Measurements from ENCODE around the gene TNFRSF8.

TNFRSF8 gene

GRCh38 chr1:12144236-12144635, 81.1 kb downstream of the TNFRSF8 start:
- DNase-seq = no peak

GRCh38 chr1:12144969-12145368, 81.9 kb downstream of the TNFRSF8 start:
- no peak for DNase-seq

DNA sequence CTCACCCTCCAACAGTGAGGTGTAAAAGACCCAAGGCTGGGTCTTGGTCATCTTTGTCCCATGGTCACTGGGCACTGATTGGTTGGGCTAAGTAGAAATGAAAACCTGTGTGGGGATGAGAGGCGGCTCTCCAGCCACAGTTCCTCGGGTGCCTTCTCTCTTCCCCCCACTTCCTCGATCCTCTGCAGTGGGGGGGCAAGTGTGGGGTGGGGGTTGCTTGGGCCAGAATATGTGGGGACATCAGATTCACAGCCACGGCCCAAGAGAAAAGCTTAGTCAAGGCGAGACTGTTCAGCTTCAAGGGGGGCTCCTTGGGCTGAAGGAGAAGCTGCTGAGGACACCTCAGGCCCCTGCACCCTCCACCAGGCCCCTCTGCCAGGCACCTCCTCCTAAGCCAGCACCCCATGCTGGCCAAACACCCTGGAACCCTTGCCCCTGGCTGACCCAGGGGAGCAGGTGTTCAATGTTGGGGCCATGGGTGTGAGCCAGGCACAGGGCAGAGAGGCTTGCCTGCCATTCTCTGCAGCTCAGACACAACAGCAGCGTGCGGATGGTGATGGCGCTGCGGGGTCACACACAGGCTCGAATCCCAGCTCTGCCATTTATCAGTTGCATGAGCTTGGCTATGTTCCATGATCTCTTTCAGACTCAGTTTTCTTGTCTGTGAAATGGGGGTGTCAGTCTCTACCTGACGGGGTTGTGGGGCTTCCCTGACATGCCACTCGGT, 82.7 kb downstream of the TNFRSF8 start:
- no peak for DNase-seq

DNA sequence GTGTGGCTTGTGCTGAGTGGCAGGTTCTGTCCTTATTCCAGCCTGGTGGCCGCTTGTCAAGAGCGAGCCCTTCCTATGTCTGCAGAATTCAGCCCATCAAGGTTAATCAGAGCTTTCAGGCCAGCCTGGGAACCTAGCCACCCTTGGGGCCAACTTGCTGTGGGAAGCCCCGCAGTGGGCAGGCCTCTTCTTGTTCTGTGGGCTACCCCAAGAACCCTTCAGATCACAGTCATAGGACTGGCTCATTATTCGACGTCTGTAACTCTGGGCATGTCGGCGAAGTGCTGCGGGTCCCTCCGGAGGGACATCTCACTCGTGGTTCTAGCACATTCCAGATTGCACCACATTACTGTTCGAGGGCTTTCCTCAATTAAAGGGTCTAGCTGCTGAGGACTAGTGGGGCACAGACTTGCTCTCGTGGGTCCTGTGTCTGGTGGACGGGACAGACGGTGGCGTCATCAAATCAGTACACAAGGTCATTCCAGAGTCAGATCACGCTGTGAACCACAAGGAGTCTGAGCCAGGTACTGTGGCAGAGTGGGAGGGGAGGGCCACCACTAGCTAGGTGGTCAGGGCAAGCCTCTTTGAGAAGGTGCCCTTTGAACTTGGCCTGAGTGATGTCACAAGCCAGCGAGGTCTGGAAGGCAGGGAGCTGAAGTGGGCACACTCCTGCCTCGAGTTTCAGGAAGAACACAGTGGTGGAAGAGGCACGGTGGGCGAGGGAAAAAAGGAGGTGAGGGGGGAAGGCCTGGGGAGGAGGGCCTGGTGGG, 83.4 kb downstream of the TNFRSF8 start:
- no peak for DNase-seq

DNA sequence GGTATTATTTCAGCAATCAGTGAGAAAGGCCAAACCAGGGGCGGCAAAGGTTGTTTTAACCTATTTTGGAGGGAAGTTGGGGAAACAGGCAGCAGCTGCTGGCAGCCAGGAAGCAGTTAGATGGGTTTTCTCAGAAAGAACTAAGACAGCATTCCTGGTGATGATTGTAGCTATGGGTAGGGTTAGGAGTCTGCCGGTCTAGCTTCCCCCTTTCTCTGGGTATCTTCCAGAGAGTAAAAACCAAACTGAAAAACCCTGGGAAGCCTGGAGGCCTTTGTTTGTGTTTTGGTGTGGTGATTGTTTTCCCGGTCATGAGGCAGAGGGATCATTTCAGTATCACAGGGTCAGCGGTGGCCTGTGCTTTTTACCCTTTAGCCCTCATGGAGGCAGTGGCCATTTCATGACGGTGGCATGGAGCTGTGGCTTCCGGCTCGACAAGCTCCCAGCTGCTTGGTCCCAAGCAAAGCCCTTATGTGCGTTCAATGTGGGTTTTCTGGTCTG, 84.1 kb downstream of the TNFRSF8 start:
- no peak for DNase-seq

- no peak for DNase-seq
These were observed 85.3 kb downstream of the TNFRSF8 start for GRCh38 chr1:12148160-12148957.

DNA sequence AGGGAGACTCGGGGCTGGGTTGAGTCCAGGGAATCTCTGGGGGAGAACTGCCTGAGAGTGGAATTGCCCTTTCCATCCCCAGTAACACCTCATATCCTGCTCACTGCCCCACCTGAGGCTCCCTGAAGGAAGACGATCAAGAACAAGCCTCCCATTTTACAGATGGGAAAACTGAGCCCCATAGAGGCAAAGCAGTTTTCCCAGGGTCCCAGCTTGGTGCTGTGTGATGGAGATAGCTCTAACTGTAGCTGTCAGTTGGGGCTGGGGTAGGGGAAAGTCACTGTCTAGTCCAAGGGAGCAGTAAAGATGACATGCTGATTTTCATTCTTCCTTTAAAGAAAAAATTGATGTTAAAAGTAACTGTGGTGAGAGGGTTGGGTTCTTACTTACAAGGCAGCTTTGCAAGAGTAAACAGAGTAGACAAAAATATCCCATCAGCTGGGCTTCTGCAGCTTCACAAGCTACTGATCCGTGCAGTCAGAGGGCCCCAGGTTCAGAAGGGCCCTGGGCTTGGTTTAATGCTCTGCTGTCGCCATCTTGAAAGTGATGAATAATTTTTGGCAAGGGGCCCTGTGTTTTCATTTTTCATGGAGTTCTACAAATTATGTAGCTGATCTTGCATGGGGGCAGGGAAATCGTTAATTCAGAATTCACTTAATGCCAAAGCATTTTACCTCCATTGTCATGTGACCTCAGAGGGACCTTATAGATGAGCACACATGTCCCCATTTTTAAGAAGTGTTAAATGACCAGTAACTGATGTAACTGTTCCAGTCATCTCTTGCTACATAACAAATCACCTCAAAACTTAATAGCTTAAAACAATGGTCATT, 86.1 kb downstream of the TNFRSF8 start:
- DNase-seq = no peak

- DNase-seq = no peak
These were observed 86.7 kb downstream of the TNFRSF8 start for GRCh38 chr1:12149791-12150175.

DNA sequence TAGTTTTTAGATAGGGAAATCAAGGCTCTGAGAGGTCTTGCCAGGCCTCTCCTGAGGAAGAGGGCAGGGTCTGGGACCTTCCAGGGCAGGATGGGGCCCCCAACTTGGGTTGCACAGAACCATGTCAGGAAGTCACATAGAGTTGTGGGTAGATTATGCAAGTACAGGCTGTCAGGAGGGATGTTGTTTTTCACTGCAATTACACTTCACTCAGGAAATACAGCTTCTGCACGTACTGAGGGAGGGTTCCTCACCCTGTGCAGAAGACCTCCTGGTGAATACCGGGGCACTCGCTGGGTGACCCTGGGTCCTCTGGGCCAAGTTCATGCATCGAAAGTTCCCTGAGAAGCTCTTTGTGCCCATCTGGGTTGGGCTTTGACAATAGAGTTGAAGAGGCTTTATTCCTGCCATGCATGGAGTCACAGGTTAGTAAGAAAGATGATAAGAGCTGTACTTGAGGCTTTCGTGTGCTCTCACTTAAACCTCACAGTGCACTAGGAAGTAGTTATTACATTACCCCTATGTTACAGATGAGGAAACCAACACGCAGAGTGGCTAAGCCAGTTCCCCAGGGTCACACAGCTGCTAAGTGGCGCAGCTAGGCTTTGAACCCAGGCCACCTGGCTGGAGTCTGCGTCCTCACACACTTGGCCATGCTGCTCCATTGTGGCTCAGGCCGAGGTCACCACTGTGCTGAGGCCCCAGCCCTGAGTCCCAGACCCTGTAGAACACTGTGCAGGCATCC, 87.5 kb downstream of the TNFRSF8 start:
- no peak for DNase-seq

DNA sequence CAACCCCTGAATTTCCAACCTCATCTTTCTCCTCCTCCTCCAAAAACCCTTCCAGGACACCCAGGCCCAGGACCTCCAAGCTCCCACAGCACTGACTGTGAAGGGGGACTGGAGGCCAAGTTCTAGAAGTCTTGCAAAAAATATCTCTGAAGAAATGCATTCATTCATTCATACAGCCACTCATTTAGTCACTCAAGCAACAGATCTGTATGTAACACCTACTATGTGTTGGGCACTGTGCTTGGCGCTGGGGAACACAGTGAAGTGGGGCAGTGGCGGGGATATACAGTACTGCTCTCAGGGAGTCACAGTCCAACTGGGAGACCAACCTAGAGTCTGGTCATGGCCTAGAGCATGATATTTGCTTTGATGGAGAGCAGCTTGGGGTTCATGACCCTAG, 88.4 kb downstream of the TNFRSF8 start:
- no peak for DNase-seq

DNA sequence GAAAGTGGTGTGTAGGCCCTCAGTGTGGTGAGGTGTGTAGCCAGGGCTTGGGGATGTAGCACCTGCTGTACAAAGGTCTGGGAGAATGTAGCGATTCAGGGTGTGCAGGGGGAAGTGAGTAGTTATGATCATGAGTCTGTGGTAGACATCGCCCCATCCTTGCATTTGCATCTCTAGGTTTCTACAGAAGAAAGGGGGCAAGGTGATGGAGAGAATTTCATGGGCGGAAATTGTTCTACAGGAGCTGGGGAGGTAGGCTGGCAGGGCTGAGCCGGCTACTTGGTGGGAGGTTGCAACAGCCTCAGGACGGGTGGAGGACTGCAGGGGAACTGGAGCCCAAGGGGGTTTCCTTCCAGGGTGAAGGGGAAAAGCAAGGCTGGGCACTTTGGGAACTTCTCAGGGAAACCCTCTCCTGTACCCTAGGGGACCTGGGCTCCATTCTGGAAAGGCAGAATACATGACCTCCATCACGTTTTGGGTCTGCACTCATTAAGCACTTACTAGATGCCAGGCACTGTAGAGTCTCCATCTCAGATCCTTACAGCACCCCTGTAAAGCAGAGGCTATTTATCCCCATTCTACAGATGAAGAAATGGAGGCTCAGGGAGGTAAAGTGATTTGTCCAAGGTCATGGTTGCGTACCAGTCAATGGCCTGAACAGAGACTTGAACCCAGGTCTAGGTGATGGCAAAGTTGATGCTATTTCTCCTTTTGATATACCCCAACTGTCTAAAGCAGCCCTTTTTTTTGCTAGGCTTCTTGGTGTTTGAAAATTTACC, 89.2 kb downstream of the TNFRSF8 start:
- DNase-seq = no peak

- no peak for DNase-seq
These were observed 90.2 kb downstream of the TNFRSF8 start for GRCh38 chr1:12153181-12153785.

DNA sequence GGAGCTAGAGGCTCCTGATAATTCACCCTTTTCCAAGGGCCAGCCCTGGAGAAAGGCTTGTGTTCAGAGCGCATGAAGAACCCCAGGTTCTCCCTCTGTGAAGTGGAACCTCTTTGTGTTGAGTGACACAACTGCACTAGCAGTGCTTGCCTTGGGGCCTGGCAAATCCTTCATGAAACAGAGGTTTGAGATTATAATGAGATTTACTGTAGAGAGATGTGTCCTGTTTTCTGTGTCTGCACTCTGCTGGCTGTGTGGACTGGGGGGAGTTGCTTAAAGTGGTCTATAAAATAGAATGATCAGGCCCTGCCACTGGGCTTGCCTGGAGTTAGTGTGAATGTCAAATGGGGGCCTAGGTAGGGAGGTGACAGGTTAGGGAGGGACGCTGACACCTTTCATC, 92.2 kb downstream of the TNFRSF8 start:
- DNase-seq = no peak

- no peak for DNase-seq
These were observed 94.5 kb downstream of the TNFRSF8 start for GRCh38 chr1:12157366-12158231.

GRCh38 chr1:12158357-12159092, 95.4 kb downstream of the TNFRSF8 start:
- no peak for DNase-seq

DNA sequence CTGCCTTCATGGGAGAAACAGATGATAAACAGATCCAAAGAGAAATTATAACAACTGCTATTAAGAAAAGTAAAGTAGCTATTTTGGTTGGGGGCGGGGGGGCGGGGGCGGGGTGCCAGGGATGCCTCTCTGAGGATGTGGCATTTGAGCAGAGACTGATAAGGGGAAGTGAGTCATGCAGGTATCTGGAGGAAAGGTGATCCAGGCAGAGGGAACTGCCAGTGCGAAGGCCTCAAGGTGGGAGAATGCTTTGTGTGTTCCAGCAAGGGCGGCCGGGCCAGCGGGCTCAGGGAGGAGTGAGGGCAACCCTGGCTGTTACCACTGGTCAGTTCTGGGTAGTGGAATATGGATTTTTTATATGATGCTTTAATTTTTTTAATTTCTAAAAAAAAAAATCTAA, 96.7 kb downstream of the TNFRSF8 start:
- DNase-seq = no peak

DNA sequence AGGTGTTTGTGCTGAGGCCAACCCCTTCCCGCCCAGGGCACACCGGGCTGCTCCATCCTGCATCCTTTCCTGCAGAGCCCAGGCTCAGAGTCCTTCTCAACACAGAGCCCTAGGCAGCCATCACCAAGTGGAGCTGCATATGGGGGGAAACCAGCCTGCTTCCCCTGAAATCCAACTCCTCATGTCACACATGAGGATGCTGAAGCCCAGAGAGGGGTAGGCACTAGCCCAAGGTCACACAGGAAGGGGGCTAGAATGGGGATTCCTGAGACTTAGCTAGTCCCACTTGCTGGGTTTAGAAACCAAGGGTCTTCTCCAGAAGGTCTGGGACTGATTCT, 98.2 kb downstream of the TNFRSF8 start:
- no peak for DNase-seq

DNA sequence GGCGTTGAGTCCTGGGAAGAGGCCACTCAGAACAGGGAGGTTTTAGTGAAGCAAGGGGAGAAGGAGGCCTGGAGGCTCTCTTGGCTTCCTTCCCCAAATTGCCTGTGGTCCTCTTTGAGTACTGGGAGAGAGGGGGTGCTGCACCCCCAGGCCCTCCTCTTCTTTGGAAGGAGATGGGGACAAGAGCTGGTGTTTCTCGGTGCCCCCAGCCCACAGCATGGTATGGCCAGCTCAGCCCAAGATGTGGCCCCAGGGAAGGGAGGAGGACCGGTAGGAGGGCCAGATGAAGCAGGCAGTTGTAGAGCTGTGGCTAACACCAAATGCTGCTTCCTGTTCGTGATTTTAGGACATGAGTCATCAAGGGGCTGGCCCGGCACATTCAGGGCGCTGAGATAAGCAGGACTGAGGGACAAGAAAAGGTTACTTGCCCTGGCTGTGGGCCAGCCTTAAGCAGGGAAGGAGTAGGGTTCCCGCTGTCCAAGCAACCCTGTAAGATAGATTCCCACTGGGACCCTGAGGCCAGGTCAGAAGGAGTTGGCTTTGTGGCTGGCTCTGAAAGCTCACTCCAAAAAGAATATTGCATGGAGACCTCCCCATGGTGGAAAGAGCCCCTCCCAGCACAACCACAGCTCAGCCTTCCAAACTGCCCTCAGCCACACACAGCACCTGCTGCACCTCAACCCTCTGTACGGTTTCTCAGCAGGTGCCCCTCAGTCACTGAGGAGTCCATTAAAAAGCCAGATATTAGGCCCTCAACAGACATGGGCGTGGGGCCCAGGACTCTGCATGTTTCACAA, 98.8 kb downstream of the TNFRSF8 start:
- peak; percentile 60 for DNase-seq

All from activated CD4-positive, alpha-beta T cell treated with anti-CD3 and anti-CD28 coated beads for 1 hour (primary cell).